GM21515 (cell line): ENCODE results near the gene TRIP11.

Experiments used
- ATAC-seq: cut with Tn5 transposase; IDR thresholded peaks from one replicate; pipeline ENCODE4 v1.9.1; 2021; ENCODE audit not compliant: unreplicated experiment

The TRIP11 gene

GRCh38 chr14:92010644-92011043 lies 29.2 kb downstream of the TRIP11 start:
- ATAC-seq: no peak

GRCh38 chr14:92009604-92010003 lies 30.3 kb downstream of the TRIP11 start:
- ATAC-seq: no peak

- no peak for ATAC-seq
Observed at GRCh38 chr14:92005019-92005418, 34.8 kb downstream of the TRIP11 start.

- no peak for ATAC-seq
Observed at GRCh38 chr14:92004062-92004461, 35.8 kb downstream of the TRIP11 start.

GRCh38 chr14:91998667-91999570 lies 40.9 kb downstream of the TRIP11 start:
- no peak for ATAC-seq

- no peak for ATAC-seq
Observed at GRCh38 chr14:91997492-91997891, 42.4 kb downstream of the TRIP11 start.

GRCh38 chr14:91996948-91997371 lies 42.9 kb downstream of the TRIP11 start:
- no peak for ATAC-seq

GRCh38 chr14:91987192-91987591 lies 52.7 kb downstream of the TRIP11 start:
- ATAC-seq: no peak

- ATAC-seq: no peak
Observed at GRCh38 chr14:91985521-91986255, 54.2 kb downstream of the TRIP11 start.

GRCh38 chr14:91985008-91985407 lies 54.9 kb downstream of the TRIP11 start:
- no peak for ATAC-seq

GRCh38 chr14:91983588-91983987 lies 56.3 kb downstream of the TRIP11 start:
- ATAC-seq: no peak

GRCh38 chr14:91980157-91980556 lies 59.7 kb downstream of the TRIP11 start:
- no peak for ATAC-seq

GRCh38 chr14:91977884-91978283 lies 62.0 kb downstream of the TRIP11 start:
- no peak for ATAC-seq

- ATAC-seq: no peak
Observed at GRCh38 chr14:91975763-91976162, 64.1 kb downstream of the TRIP11 start.

- no peak for ATAC-seq
Observed at GRCh38 chr14:91971188-91971778, 68.6 kb downstream of the TRIP11 start.

- no peak for ATAC-seq
Observed at GRCh38 chr14:91968280-91968679, 71.6 kb downstream of the TRIP11 start.

- no peak for ATAC-seq
Observed at GRCh38 chr14:91964724-91965123, 75.1 kb downstream of the TRIP11 start.

GRCh38 chr14:91964011-91964410 lies 75.8 kb downstream of the TRIP11 start:
- no peak for ATAC-seq

GRCh38 chr14:91963465-91963864 lies 76.4 kb downstream of the TRIP11 start:
- no peak for ATAC-seq

GRCh38 chr14:91961297-91962220 lies 78.3 kb downstream of the TRIP11 start:
- ATAC-seq: no peak

GRCh38 chr14:91957876-91958313 lies 82.0 kb downstream of the TRIP11 start:
- ATAC-seq: no peak
